GM19372 (cell line): ENCODE results near the gene GAGE2A.
"Not testable (repeated sequence)": the region's sequence is repeated elsewhere in the genome, so short reads cannot be mapped to it uniquely, and the experiment has no call there.

Experiments
- ATAC-seq: cut with Tn5 transposase; IDR thresholded peaks from one replicate; pipeline ENCODE4 v1.9.1; 2021; ENCODE audit warnings: mild to moderate bottlenecking, low read depth, moderate library complexity; ENCODE audit not compliant: unreplicated experiment

GAGE2A gene

GRCh38 chrX:49589196-49589595 is at the start of gene GAGE2A:
GAGE2A (plus strand) TSS chrX:49589496; CDS start chrX:49590651, 1,155 bp downstream.
- not testable (repeated sequence) for ATAC-seq

GRCh38 chrX:49541433-49541832 is 47.9 kb upstream of the GAGE2A start, which contains the start of gene GAGE12D:
GAGE12D (plus strand) TSS chrX:49541733; CDS start chrX:49542888, 1,155 bp downstream.
- ATAC-seq = not testable (repeated sequence)

- ATAC-seq = not testable (repeated sequence)
Observed at GRCh38 chrX:49550989-49551388, 38.3 kb upstream of the GAGE2A start, which contains the start of gene GAGE12E. GAGE12E (plus strand) TSS chrX:49551289; CDS start chrX:49552444, 1,155 bp downstream.

- ATAC-seq = not testable (repeated sequence)
Observed at GRCh38 chrX:49560542-49560941, 28.8 kb upstream of the GAGE2A start, which contains the start of gene GAGE12F. GAGE12F (plus strand) TSS chrX:49560842; CDS start chrX:49561997, 1,155 bp downstream.

- not testable (repeated sequence) for ATAC-seq
Observed at GRCh38 chrX:49568728-49569127, 20.6 kb upstream of the GAGE2A start.

- ATAC-seq = not testable (repeated sequence)
Observed at GRCh38 chrX:49569152-49569551, 20.1 kb upstream of the GAGE2A start.

GRCh38 chrX:49570100-49570499 is 19.2 kb upstream of the GAGE2A start, which contains the start of gene GAGE12G:
GAGE12G (plus strand) TSS chrX:49570400; CDS start chrX:49571555, 1,155 bp downstream.
- ATAC-seq = not testable (repeated sequence)

GRCh38 chrX:49579649-49580048 is 9.6 kb upstream of the GAGE2A start, which contains the start of gene GAGE12H:
GAGE12H (plus strand) TSS chrX:49579949; CDS start chrX:49581104, 1,155 bp downstream.
- ATAC-seq = not testable (repeated sequence)

- not testable (repeated sequence) for ATAC-seq
Observed at GRCh38 chrX:49589769-49590478, 628 bp downstream of the GAGE2A start.

- not testable (repeated sequence) for ATAC-seq
Observed at GRCh38 chrX:49590488-49590887, 1.2 kb downstream of the GAGE2A start.

- ATAC-seq = not testable (repeated sequence)
Observed at GRCh38 chrX:49598720-49599119, 9.4 kb downstream of the GAGE2A start, which contains the start of gene GAGE1. GAGE1 (plus strand) TSS chrX:49599020; CDS start chrX:49600175, 1,155 bp downstream.

- no peak for ATAC-seq
Observed at GRCh38 chrX:49610718-49611310, 21.5 kb downstream of the GAGE2A start.

- no peak for ATAC-seq
Observed at GRCh38 chrX:49618574-49618973, 29.3 kb downstream of the GAGE2A start.

- ATAC-seq = no peak
Observed at GRCh38 chrX:49627086-49627777, 37.9 kb downstream of the GAGE2A start.

GRCh38 chrX:49644991-49645637 is 55.8 kb downstream of the GAGE2A start:
- ATAC-seq = no peak
